Caco-2 (cell line): ENCODE data around the gene UBR3. TPM values are rescaled to one million over a fixed set of nuclear protein-coding genes. Genes with fewer than 3 reads are reported as not detected.
"Not testable (repeated sequence)": the region's sequence is repeated elsewhere in the genome, so short reads cannot be mapped to it uniquely, and the experiment has no call there.

ENCODE experiments used
- BruUV-seq: library from RNA; stranded (reverse); fragments of 400-500 nt; replicated peaks from 2 replicates; lab custom pipeline; 2021; lab: Mats Ljungman, UMichigan
- CTCF ChIA-PET: fragments of 300-600 bp; sonication (Branson Sonifier 250); formaldehyde crosslinking; loops from one replicate; lab custom pipeline; 2022; ENCODE audit warnings: antibody characterized with exemption; lab: Charles Lee
- POLR2A ChIA-PET: fragments of 300-600 bp; sonication (Branson Sonifier 250); formaldehyde crosslinking; loops from one replicate; lab custom pipeline; 2022; ENCODE audit warnings: antibody characterized with exemption; lab: Charles Lee
- DNase-seq, 2 experiments: peaks; one replicate each; pipeline versions ENCODE4 v3.0.0 to v3.0.0-alpha.2; 2020 to 2022
- H3K27me3 ChIP-seq: replicated peaks from 2 replicates; pipeline ENCODE4 v1.6.0; 2011; ENCODE audit warnings: low read length; ENCODE audit not compliant: control insufficient read depth, insufficient read depth
- H3K36me3 ChIP-seq: 2 replicates; pipeline ENCODE4 v1.5.1; 2011; ENCODE audit warnings: low read length; ENCODE audit not compliant: control insufficient read depth, insufficient read depth
- H3K4me1 ChIP-seq: fragments of 250-450 bp; sonication (Bioruptor Pico); 2 replicates; pipeline ENCODE4 v1.5.1; 2020; ENCODE audit warnings: mild to moderate bottlenecking
- H3K4me3 ChIP-seq: 2 replicates; pipeline ENCODE4 v1.5.1; 2011; ENCODE audit warnings: low read depth, mild to moderate bottlenecking, control low read depth, low read length
- H3K9me3 ChIP-seq: fragments of 250-450 bp; sonication (Bioruptor Pico); 2 replicates; pipeline ENCODE4 v1.5.1; 2020; ENCODE audit warnings: mild to moderate bottlenecking, moderate library complexity
- H3K27ac Mint-ChIP-seq: one replicate; pipeline ENCODE4 v1.8.0; 2022; ENCODE audit warnings: mixed read lengths; ENCODE audit not compliant: unreplicated experiment
- H3K27me3 Mint-ChIP-seq: one replicate; pipeline ENCODE4 v1.8.0; 2022; ENCODE audit warnings: mixed read lengths; ENCODE audit not compliant: insufficient read depth, unreplicated experiment
- H3K36me3 Mint-ChIP-seq: one replicate; pipeline ENCODE4 v1.8.0; 2022; ENCODE audit warnings: mild to moderate bottlenecking, mixed read lengths; ENCODE audit not compliant: insufficient read depth, unreplicated experiment
- H3K4me1 Mint-ChIP-seq: one replicate; pipeline ENCODE4 v1.8.0; 2022; ENCODE audit warnings: low read depth, mixed read lengths; ENCODE audit not compliant: unreplicated experiment
- H3K4me3 Mint-ChIP-seq: one replicate; pipeline ENCODE4 v1.8.0; 2022; ENCODE audit warnings: mild to moderate bottlenecking, moderate library complexity, mixed read lengths; ENCODE audit not compliant: unreplicated experiment
- H3K9me3 Mint-ChIP-seq: one replicate; pipeline ENCODE4 v1.8.0; 2022; ENCODE audit warnings: mixed read lengths; ENCODE audit not compliant: unreplicated experiment
- CTCF ChIP-seq, 2 experiments: fragments of 200-600 bp in 1 of 2; IDR thresholded peaks; 1 replicate in 1 of 2; 2 replicates in 1 of 2; pipeline versions ENCODE4 v1.5.1 to v1.8.0; 2011 to 2022; ENCODE audit warnings: antibody characterized with exemption in 1 of 2, control low read depth in 1 of 2, inconsistent platforms in 1 of 2, low read depth in 1 of 2, low read length in 1 of 2, mild to moderate bottlenecking in 1 of 2, moderate library complexity in 1 of 2; ENCODE audit not compliant: insufficient read depth in 1 of 2, severe bottlenecking in 1 of 2, unreplicated experiment in 1 of 2
- intact Hi-C: fragments of 100-400 bp; cut with micrococcal nuclease; formaldehyde crosslinking; loops from one replicate; pipeline ENCODE4 v1.10.0; 2022; ENCODE audit not compliant: unreplicated experiment
- total RNA-seq: library from RNA; stranded (reverse); gene quantifications from 2 replicates; pipeline ENCODE4 v1.2.3, GENCODE V29; 2022

Gene UBR3
- total RNA-seq, 1 experiment from 2014 or later, result 35.7 TPM

- no peaks in the 10 kb centered on the region for H3K36me3 Mint-ChIP-seq
- H3K9me3 Mint-ChIP-seq, result peaks cover 20% of the 10 kb centered on the region
- no peak for TF ChIP-seq CTCF (IDR thresholded peaks at IDR 0.05; ENCODE audit: insufficient read depth in 1 of 2, low read depth in 1 of 2, low read length in 1 of 2, severe bottlenecking in 1 of 2, unreplicated experiment in 1 of 2)
- Histone ChIP-seq H3K9me3 (peaks cover 30% of the 10 kb centered on the region), H3K4me1 (peaks cover 11% of the 10 kb centered on the region), H3K36me3 (no peaks in the 10 kb centered on the region), H3K4me3 (no peak overlapping the region), H3K27me3 (no peaks in the 10 kb centered on the region)
- CTCF ChIA-PET, result no interaction called here
- BruUV-seq, result no TSS peak
- peaks cover 13% of the 10 kb centered on the region for H3K4me1 Mint-ChIP-seq
- H3K27ac Mint-ChIP-seq, result no peak overlapping the region
- H3K4me3 Mint-ChIP-seq, result no peak overlapping the region
- intact Hi-C loops, result no loop called here
- no peaks in the 10 kb centered on the region for H3K27me3 Mint-ChIP-seq
- POLR2A ChIA-PET, result no interaction called here
- DNase-seq, result no peak
Measured at GRCh38 chr2:170122883-170123547, 295.8 kb downstream of the UBR3 start.

DNA sequence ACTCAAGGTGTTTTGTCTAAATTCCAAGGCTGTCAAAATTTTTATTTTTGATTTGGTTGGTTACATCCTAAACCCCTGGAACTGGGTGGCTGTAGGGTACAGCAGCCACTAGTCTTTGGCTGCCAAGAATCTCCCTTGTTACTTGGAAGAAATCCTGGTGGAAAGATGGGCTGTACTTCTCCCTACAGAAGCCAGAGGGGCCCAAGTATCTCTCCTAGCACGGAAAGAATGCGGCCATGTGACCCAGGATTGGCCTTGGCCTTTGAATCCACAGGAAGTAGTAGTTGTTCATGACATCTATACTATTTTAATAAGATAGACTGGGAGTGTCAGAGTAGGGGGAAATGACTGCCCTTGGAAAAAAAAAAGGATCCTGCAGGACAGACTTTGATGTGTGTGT is 296.3 kb downstream of the UBR3 start:
- no TSS peak for BruUV-seq
- no peak for TF ChIP-seq CTCF (IDR thresholded peaks at IDR 0.05; ENCODE audit: insufficient read depth in 1 of 2, low read depth in 1 of 2, low read length in 1 of 2, severe bottlenecking in 1 of 2, unreplicated experiment in 1 of 2)
- Mint-ChIP-seq H3K27ac (no peak overlapping the region), H3K27me3 (no peaks in the 10 kb centered on the region), H3K36me3 (no peaks in the 10 kb centered on the region), H3K9me3 (peaks cover 20% of the 10 kb centered on the region), H3K4me1 (peaks cover 13% of the 10 kb centered on the region), H3K4me3 (no peak overlapping the region)
- Histone ChIP-seq H3K4me1 (peaks cover 11% of the 10 kb centered on the region), H3K27me3 (no peaks in the 10 kb centered on the region), H3K36me3 (no peaks in the 10 kb centered on the region), H3K4me3 (no peak overlapping the region), H3K9me3 (peaks cover 27% of the 10 kb centered on the region)
- peak in 1 of 2 experiments; percentile 17 for DNase-seq
- POLR2A ChIA-PET, result no interaction called here
- intact Hi-C loops, result no loop called here
- CTCF ChIA-PET, result no interaction called here

DNA sequence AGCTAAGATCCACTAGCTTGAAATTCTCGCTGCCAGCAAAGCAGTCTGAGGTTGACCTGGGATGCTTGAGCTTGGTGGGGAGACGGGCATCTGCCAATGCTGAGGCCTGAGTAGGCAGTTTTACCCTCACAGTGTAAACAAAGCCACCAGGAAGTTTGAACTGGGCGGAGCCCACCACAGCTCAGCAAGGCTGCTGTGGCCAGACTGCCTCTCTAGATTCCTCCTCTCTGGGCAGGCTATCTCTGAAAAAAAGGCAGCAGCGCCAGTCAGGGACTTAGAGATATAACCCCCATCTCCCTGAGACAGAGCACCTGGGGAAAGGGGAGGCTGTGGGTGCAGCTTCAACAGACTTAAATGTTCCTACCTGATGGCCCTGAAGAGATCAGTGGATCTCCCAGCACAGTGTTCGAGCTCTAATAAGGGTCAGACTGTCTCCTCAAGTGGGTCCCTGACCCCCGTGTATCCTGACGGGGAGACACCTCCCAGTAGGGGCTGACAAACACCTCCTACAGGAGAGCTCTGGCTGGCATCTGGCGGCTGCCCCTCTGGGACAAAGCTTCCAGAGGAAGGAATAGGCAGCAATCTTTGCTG is 299.0 kb downstream of the UBR3 start:
- POLR2A ChIA-PET, H3K9me3 Mint-ChIP-seq, BruUV-seq, H3K27ac Mint-ChIP-seq, H3K4me3 Mint-ChIP-seq, H3K4me3 ChIP-seq, H3K36me3 Mint-ChIP-seq, H3K27me3 ChIP-seq, H3K9me3 ChIP-seq, DNase-seq, CTCF ChIA-PET, H3K27me3 Mint-ChIP-seq, intact Hi-C loops, H3K36me3 ChIP-seq: not testable (repeated sequence)
- H3K4me1 ChIP-seq, result peaks cover 11% of the 10 kb centered on the region
- H3K4me1 Mint-ChIP-seq, result peaks cover 13% of the 10 kb centered on the region

Other genes starting within 250 kb of the UBR3 start
- gene PPIG, start 243.1 kb upstream of the UBR3 start, total RNA-seq, result 60.3 and 68.9 TPM in 2 replicates
- not detected in 2 replicates for gene CFAP210, start 133.0 kb upstream of the UBR3 start, total RNA-seq
- gene PHOSPHO2, start 133.0 kb upstream of the UBR3 start, total RNA-seq, result 5.0 and 5.5 TPM in 2 replicates
- 19.1 and 20.6 TPM in 2 replicates for gene KLHL23, start 93.6 kb upstream of the UBR3 start, total RNA-seq
- gene SSB, start 28.6 kb upstream of the UBR3 start, total RNA-seq, result 209 and 215 TPM in 2 replicates
- gene METTL5, start 2.5 kb upstream of the UBR3 start, total RNA-seq, result 75.1 and 82.4 TPM in 2 replicates